CD14-positive monocyte (primary cell): ENCODE results near the gene CNTFR. TPM values are rescaled to one million over a fixed set of nuclear protein-coding genes. Genes with fewer than 3 reads are reported as not detected.

Source experiments
- DNase-seq, 3 donors: peaks; one replicate each; pipeline ENCODE4 v3.0.0-alpha.2; 2011 to 2022
- H2AFZ ChIP-seq: 2 replicates; pipeline ENCODE4 v1.6.0; 2012; ENCODE audit warnings: mild to moderate bottlenecking, low read depth, low read length, inconsistent platforms; ENCODE audit not compliant: insufficient read depth, poor library complexity, severe bottlenecking
- H3K27ac ChIP-seq, 2 donors: 1 replicate in 1 of 2; 2 replicates in 1 of 2; pipeline ENCODE4 v1.5.1; 2012 to 2013; ENCODE audit warnings: low read length in 2 of 2, control low read depth in 1 of 2, inconsistent platforms in 1 of 2, low read depth in 1 of 2, mild to moderate bottlenecking in 1 of 2
- H3K27me3 ChIP-seq, 2 donors: one replicate each; pipeline versions ENCODE4 v1.6.0 to v1.6.1; 2011 to 2013; ENCODE audit warnings: low read length in 2 of 2; ENCODE audit not compliant: control insufficient read depth in 2 of 2, insufficient read depth in 2 of 2
- H3K36me3 ChIP-seq, 2 donors: replicated peaks in 1 of 2; 1 replicate in 1 of 2; 2 replicates in 1 of 2; pipeline versions ENCODE4 v1.5.1 to v1.6.1; 2012 to 2013; ENCODE audit warnings: low read length in 2 of 2, control low read depth in 1 of 2, inconsistent platforms in 1 of 2, mild to moderate bottlenecking in 1 of 2; ENCODE audit not compliant: insufficient read depth in 2 of 2, control insufficient read depth in 1 of 2
- H3K4me1 ChIP-seq, 2 donors: 1 replicate in 1 of 2; 2 replicates in 1 of 2; pipeline versions ENCODE4 v1.5.1 to v1.6.1; 2012 to 2013; ENCODE audit warnings: low read length in 2 of 2, control low read depth in 1 of 2, inconsistent platforms in 1 of 2, mild to moderate bottlenecking in 1 of 2, moderate library complexity in 1 of 2; ENCODE audit not compliant: insufficient read depth in 2 of 2, control insufficient read depth in 1 of 2
- H3K4me2 ChIP-seq: replicated peaks from 2 replicates; pipeline ENCODE3; 2012; ENCODE audit warnings: low read length, moderate library complexity, mild to moderate bottlenecking; ENCODE audit not compliant: poor library complexity, severe bottlenecking; ENCODE audit errors: extremely low read depth
- H3K4me3 ChIP-seq, 3 experiments: fragments of 200-600 bp in 1 of 3; sonication (generic) in 1 of 3; replicated peaks in 1 of 3; 1 replicate in 2 of 3; 2 replicates in 1 of 3; pipeline ENCODE4 v1.5.1; 2011 to 2013; ENCODE audit warnings: low read length in 3 of 3, mild to moderate bottlenecking in 3 of 3, control low read depth in 2 of 3, low read depth in 2 of 3, inconsistent platforms in 1 of 3, moderate library complexity in 1 of 3
- H3K79me2 ChIP-seq: 2 replicates; pipeline ENCODE4 v1.6.0; 2012; ENCODE audit warnings: mild to moderate bottlenecking, control low read depth, inconsistent platforms, low read length, moderate library complexity; ENCODE audit not compliant: insufficient read depth
- H3K9ac ChIP-seq: 2 replicates; pipeline ENCODE4 v1.6.0; 2017; ENCODE audit warnings: low read length, mild to moderate bottlenecking; ENCODE audit not compliant: insufficient read depth, poor library complexity, severe bottlenecking
- H3K9me3 ChIP-seq, 2 donors: replicated peaks in 1 of 2; 1 replicate in 1 of 2; 2 replicates in 1 of 2; pipeline versions ENCODE4 v1.5.1 to v1.6.1; 2012 to 2013; ENCODE audit warnings: low read length in 2 of 2, control low read depth in 1 of 2; ENCODE audit not compliant: control insufficient read depth in 1 of 2, insufficient read depth in 1 of 2
- H4K20me1 ChIP-seq: 2 replicates; pipeline ENCODE4 v1.6.0; 2012; ENCODE audit warnings: mild to moderate bottlenecking, low read length, control low read depth, moderate library complexity; ENCODE audit not compliant: insufficient read depth
- H3K27ac Mint-ChIP-seq, 7 donors: one replicate each; pipeline ENCODE4 v1.8.0; 2020; ENCODE audit warnings: mild to moderate bottlenecking in 7 of 7, mixed read lengths in 7 of 7, moderate library complexity in 6 of 7, inconsistent platforms in 2 of 7
- H3K27me3 Mint-ChIP-seq, 3 donors: one replicate each; pipeline ENCODE4 v1.8.0; 2021 to 2022; ENCODE audit warnings: low read depth in 3 of 3, mild to moderate bottlenecking in 3 of 3, mixed read lengths in 3 of 3, moderate library complexity in 3 of 3, inconsistent platforms in 1 of 3
- H3K36me3 Mint-ChIP-seq, 2 donors: one replicate each; pipeline ENCODE4 v1.8.0; 2020; ENCODE audit warnings: mixed read lengths in 2 of 2, inconsistent platforms in 1 of 2, mild to moderate bottlenecking in 1 of 2
- H3K4me1 Mint-ChIP-seq: one replicate; pipeline ENCODE4 v1.8.0; 2020; ENCODE audit warnings: mild to moderate bottlenecking, mixed read lengths
- H3K4me3 Mint-ChIP-seq, 2 donors: one replicate each; pipeline ENCODE4 v1.8.0; 2020; ENCODE audit warnings: mild to moderate bottlenecking in 2 of 2, mixed read lengths in 2 of 2, moderate library complexity in 1 of 2
- H3K9me3 Mint-ChIP-seq, 7 donors: one replicate each; pipeline ENCODE4 v1.8.0; 2020 to 2022; ENCODE audit warnings: mixed read lengths in 7 of 7, mild to moderate bottlenecking in 6 of 7, moderate library complexity in 6 of 7, inconsistent platforms in 2 of 7
- CTCF ChIP-seq: fragments of 200-600 bp; IDR thresholded peaks from one replicate; pipeline ENCODE4 v1.8.0; 2022; ENCODE audit warnings: antibody characterized with exemption, mild to moderate bottlenecking
- WGBS: methylation state at CpG from one replicate; pipeline ENCODE4 v1.1.5; 2013; ENCODE audit warnings: missing lambda C conversion rate; ENCODE audit not compliant: insufficient coverage; 5-methylcytosine and 5-hydroxymethylcytosine counted together
- intact Hi-C, 2 donors: fragments of 100-400 bp; cut with micrococcal nuclease; formaldehyde crosslinking; loops; one replicate each; pipeline versions ENCODE4 v1.15.0 to v1.15.1; 2023
- polyA plus RNA-seq, 3 donors: library from polyadenylated mRNA; depleted of rRNA in 1 of 3; unstranded in 2 of 3; stranded (reverse) in 1 of 3; fragments of 300-500 nt in 2 of 3; fragments of >200 nt in 1 of 3; fragmentation: Illumina TruSeq in 2 of 3; gene quantifications; 1 replicate in 2 of 3; 2 replicates in 1 of 3; pipeline ENCODE4 v1.2.3, GENCODE V29; 2012 to 2021

Gene CNTFR
- polyA plus RNA-seq, 3 donors, result not detected

GRCh38 chr9:34554211-34555001 lies 35.1 kb downstream of the CNTFR start:
- no peak overlapping the region for H3K4me2 ChIP-seq
- H3K27ac ChIP-seq, result no peak overlapping the region
- 83% methylated on average over 11 of the region's 16 CpGs for WGBS
- Mint-ChIP-seq H3K4me3 (no peak overlapping the region), H3K9me3 (no peaks in the 10 kb centered on the region), H3K27me3 (peaks cover 9 to 19% (median 16%) of the 10 kb centered on the region in 3 donors), H3K36me3 (no peaks in the 10 kb centered on the region), H3K27ac (no peak overlapping the region), H3K4me1 (no peaks in the 10 kb centered on the region)
- TF ChIP-seq CTCF, result no peak
- H3K9me3 ChIP-seq, result no peaks in the 10 kb centered on the region
- H3K9ac ChIP-seq, result no peak overlapping the region
- H3K79me2 ChIP-seq, result no peaks in the 10 kb centered on the region
- no peak for DNase-seq
- H3K27me3 ChIP-seq, result peaks cover 0 to 6% of the 10 kb centered on the region in 2 donors
- H3K36me3 ChIP-seq, result no peaks in the 10 kb centered on the region
- intact Hi-C loops, result no loop called here
- H2AFZ ChIP-seq, result no peak overlapping the region
- no peaks in the 10 kb centered on the region for H3K4me1 ChIP-seq
- no peak overlapping the region for H3K4me3 ChIP-seq
- H4K20me1 ChIP-seq, result no peaks in the 10 kb centered on the region

GRCh38 chr9:34553511-34554021 lies 36.0 kb downstream of the CNTFR start:
- no peaks in the 10 kb centered on the region for H4K20me1 ChIP-seq
- no peaks in the 10 kb centered on the region for H3K9me3 ChIP-seq
- no peak overlapping the region for H3K27ac Mint-ChIP-seq
- no peaks in the 10 kb centered on the region for H3K9me3 Mint-ChIP-seq
- H3K27me3 Mint-ChIP-seq, result peaks cover 3 to 17% (median 14%) of the 10 kb centered on the region in 3 donors
- no peak overlapping the region for H2AFZ ChIP-seq
- H3K4me1 ChIP-seq, result no peaks in the 10 kb centered on the region
- no peaks in the 10 kb centered on the region for H3K36me3 Mint-ChIP-seq
- intact Hi-C loops, result no loop called here
- no peak overlapping the region for H3K4me3 ChIP-seq
- no peaks in the 10 kb centered on the region for H3K27me3 ChIP-seq
- H3K9ac ChIP-seq, result no peak overlapping the region
- H3K4me2 ChIP-seq, result no peak overlapping the region
- no peak for TF ChIP-seq CTCF
- no peak for DNase-seq
- 83% methylated on average over 17 of the region's 18 CpGs for WGBS
- no peak overlapping the region for H3K4me3 Mint-ChIP-seq
- H3K79me2 ChIP-seq, result no peaks in the 10 kb centered on the region
- H3K36me3 ChIP-seq, result no peaks in the 10 kb centered on the region
- no peaks in the 10 kb centered on the region for H3K4me1 Mint-ChIP-seq
- H3K27ac ChIP-seq, result no peak overlapping the region
